HG03159 (cell line): Measurements from ENCODE around the gene PRKAG2.
"Not testable (repeated sequence)": the region's sequence is repeated elsewhere in the genome, so short reads cannot be mapped to it uniquely, and the experiment has no call there.

Experiments
- ATAC-seq: cut with Tn5 transposase; IDR thresholded peaks from one replicate; pipeline ENCODE4 v1.9.1; 2021; ENCODE audit warnings: mild to moderate bottlenecking, moderate library complexity; ENCODE audit not compliant: unreplicated experiment

The PRKAG2 gene

GRCh38 chr7:151885202-151885580 lies 8.3 kb upstream of the PRKAG2 start:
- no peak for ATAC-seq

GRCh38 chr7:151884312-151885201 lies 7.6 kb upstream of the PRKAG2 start:
- ATAC-seq, result no peak

- ATAC-seq, result no peak
These were observed 6.9 kb upstream of the PRKAG2 start for GRCh38 chr7:151883857-151884256.

- no peak for ATAC-seq
These were observed 5.8 kb upstream of the PRKAG2 start for GRCh38 chr7:151882734-151883133.

- no peak for ATAC-seq
These were observed 3.8 kb upstream of the PRKAG2 start for GRCh38 chr7:151880688-151881087.

GRCh38 chr7:151877911-151878835 lies 1.3 kb upstream of the PRKAG2 start:
- ATAC-seq, result no peak

- peak; percentile 35 for ATAC-seq
These were observed 695 bp downstream of the PRKAG2 start for GRCh38 chr7:151875942-151876898.

- not testable (repeated sequence) for ATAC-seq
These were observed 2.4 kb downstream of the PRKAG2 start for GRCh38 chr7:151874479-151874878.

GRCh38 chr7:151873402-151873965 lies 3.4 kb downstream of the PRKAG2 start:
- ATAC-seq, result no peak

- no peak for ATAC-seq
These were observed 4.1 kb downstream of the PRKAG2 start for GRCh38 chr7:151872531-151873401.

- no peak for ATAC-seq
These were observed 5.0 kb downstream of the PRKAG2 start for GRCh38 chr7:151871904-151872303.

- no peak for ATAC-seq
These were observed 5.7 kb downstream of the PRKAG2 start for GRCh38 chr7:151871189-151871735.

- no peak for ATAC-seq
These were observed 6.7 kb downstream of the PRKAG2 start for GRCh38 chr7:151869968-151870918.

GRCh38 chr7:151869455-151869854 lies 7.5 kb downstream of the PRKAG2 start:
- no peak for ATAC-seq

GRCh38 chr7:151869109-151869428 lies 7.8 kb downstream of the PRKAG2 start:
- no peak for ATAC-seq

- ATAC-seq, result no peak
These were observed 8.4 kb downstream of the PRKAG2 start for GRCh38 chr7:151868396-151869108.

- ATAC-seq, result no peak
These were observed 9.0 kb downstream of the PRKAG2 start for GRCh38 chr7:151867912-151868311.
